OCI-LY1 (cell line): ENCODE results near the gene SYT1.

Experiments
- H2AFZ ChIP-seq: fragments of 200-600 bp; sonication (generic), shearing (Covaris generic); 2 replicates; pipeline ENCODE4 v1.6.0; 2014; ENCODE audit warnings: antibody characterized with exemption, mild to moderate bottlenecking, low read length
- H3F3A ChIP-seq: fragments of 200-600 bp; sonication (generic), shearing (Covaris generic); 2 replicates; pipeline ENCODE4 v1.6.0; 2014; ENCODE audit warnings: mild to moderate bottlenecking, antibody characterized with exemption, low read length, moderate library complexity; ENCODE audit not compliant: insufficient read depth
- H3K27ac ChIP-seq: fragments of 200-600 bp; sonication (generic); 2 replicates; pipeline ENCODE4 v1.5.1; 2014; ENCODE audit warnings: low read length, mixed run types, mild to moderate bottlenecking, low read depth; ENCODE audit not compliant: poor library complexity, severe bottlenecking
- H3K27me3 ChIP-seq: fragments of 200-600 bp; sonication (generic); 2 replicates; pipeline ENCODE4 v1.6.0; 2014; ENCODE audit warnings: antibody characterized with exemption, mild to moderate bottlenecking, low read length, moderate library complexity; ENCODE audit not compliant: insufficient read depth
- H3K36me3 ChIP-seq: fragments of 200-600 bp; sonication (generic); 2 replicates; pipeline ENCODE4 v1.6.1; 2014; ENCODE audit warnings: mild to moderate bottlenecking, antibody characterized with exemption, low read length, moderate library complexity, mixed read lengths; ENCODE audit not compliant: insufficient read depth
- H3K4me1 ChIP-seq: fragments of 200-600 bp; sonication (generic); 2 replicates; pipeline ENCODE4 v1.5.1; 2014; ENCODE audit warnings: mild to moderate bottlenecking, low read length, moderate library complexity; ENCODE audit not compliant: insufficient read depth, severe bottlenecking
- H3K4me2 ChIP-seq: fragments of 200-600 bp; sonication (generic), shearing (Covaris generic); 2 replicates; pipeline ENCODE4 v1.6.1; 2014; ENCODE audit warnings: low read length
- H3K4me3 ChIP-seq: fragments of 200-600 bp; sonication (generic); 2 replicates; pipeline ENCODE4 v1.5.1; 2014; ENCODE audit warnings: low read length, low read depth, mild to moderate bottlenecking, mixed read lengths; ENCODE audit not compliant: poor library complexity, severe bottlenecking
- H3K79me2 ChIP-seq: fragments of 200-600 bp; shearing (Covaris generic); 2 replicates; pipeline ENCODE4 v1.6.1; 2016; ENCODE audit warnings: mixed run types, low read length, mixed read lengths; ENCODE audit not compliant: insufficient read depth
- H3K9ac ChIP-seq: fragments of 200-600 bp; sonication (generic), shearing (Covaris generic); 2 replicates; pipeline ENCODE4 v1.6.1; 2014; ENCODE audit warnings: mild to moderate bottlenecking, low read length, mixed read lengths
- H3K9me2 ChIP-seq: fragments of 200-600 bp; sonication (generic), shearing (Covaris generic); 2 replicates; pipeline ENCODE4 v1.6.1; 2014; ENCODE audit warnings: low read depth, mild to moderate bottlenecking, low read length, mixed read lengths
- H3K9me3 ChIP-seq: fragments of 200-600 bp; shearing (Covaris generic); 2 replicates; pipeline ENCODE4 v1.6.1; 2014; ENCODE audit warnings: low read length, mixed read lengths
- H4K20me1 ChIP-seq: fragments of 200-600 bp; sonication (generic), shearing (Covaris generic); 2 replicates; pipeline ENCODE4 v1.6.0; 2016; ENCODE audit warnings: mild to moderate bottlenecking, low read length; ENCODE audit not compliant: insufficient read depth
- EZH2 ChIP-seq: fragments of 200-600 bp; sonication (generic), shearing (Covaris generic); IDR thresholded peaks from 2 replicates; pipeline ENCODE4 v1.8.0; 2017; ENCODE audit warnings: borderline replicate concordance, mixed run types, mild to moderate bottlenecking, antibody characterized with exemption, low read length, moderate library complexity, mixed read lengths
- TF ChIP-seq, protein P1 (sequence below): fragments of 200-600 bp; sonication (generic), shearing (Covaris generic); IDR thresholded peaks from 2 replicates; pipeline ENCODE4 v1.5.1; 2017; ENCODE audit warnings: mild to moderate bottlenecking, antibody characterized with exemption, low read length, moderate library complexity, mixed read lengths

The SYT1 gene

DNA sequence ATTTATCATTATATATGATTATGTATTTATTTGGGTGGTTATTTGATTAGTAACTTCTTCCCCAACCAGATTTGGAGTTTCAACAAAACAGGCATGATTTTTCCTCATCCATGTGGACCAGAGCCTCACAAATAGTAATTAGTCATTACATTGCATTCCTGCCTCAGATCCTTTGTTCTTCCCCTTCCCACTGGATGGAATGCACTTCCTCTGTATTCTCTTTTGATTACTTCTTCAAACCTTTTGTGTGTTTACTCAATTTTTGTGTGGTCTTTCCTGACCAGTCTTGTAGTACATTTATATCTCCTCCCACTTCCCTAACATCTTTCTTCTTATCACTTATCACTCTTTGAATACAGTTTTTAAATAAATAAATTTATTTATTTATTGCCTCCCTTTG is 15.5 kb downstream of the SYT1 start:
- H3K36me3 ChIP-seq, result no peaks in the 10 kb centered on the region
- no peaks in the 10 kb centered on the region for H3K9me3 ChIP-seq
- H3K79me2 ChIP-seq, result no peaks in the 10 kb centered on the region
- no peak overlapping the region for H2AFZ ChIP-seq
- no peak for TF ChIP-seq EZH2
- TF ChIP-seq, protein P1, sequence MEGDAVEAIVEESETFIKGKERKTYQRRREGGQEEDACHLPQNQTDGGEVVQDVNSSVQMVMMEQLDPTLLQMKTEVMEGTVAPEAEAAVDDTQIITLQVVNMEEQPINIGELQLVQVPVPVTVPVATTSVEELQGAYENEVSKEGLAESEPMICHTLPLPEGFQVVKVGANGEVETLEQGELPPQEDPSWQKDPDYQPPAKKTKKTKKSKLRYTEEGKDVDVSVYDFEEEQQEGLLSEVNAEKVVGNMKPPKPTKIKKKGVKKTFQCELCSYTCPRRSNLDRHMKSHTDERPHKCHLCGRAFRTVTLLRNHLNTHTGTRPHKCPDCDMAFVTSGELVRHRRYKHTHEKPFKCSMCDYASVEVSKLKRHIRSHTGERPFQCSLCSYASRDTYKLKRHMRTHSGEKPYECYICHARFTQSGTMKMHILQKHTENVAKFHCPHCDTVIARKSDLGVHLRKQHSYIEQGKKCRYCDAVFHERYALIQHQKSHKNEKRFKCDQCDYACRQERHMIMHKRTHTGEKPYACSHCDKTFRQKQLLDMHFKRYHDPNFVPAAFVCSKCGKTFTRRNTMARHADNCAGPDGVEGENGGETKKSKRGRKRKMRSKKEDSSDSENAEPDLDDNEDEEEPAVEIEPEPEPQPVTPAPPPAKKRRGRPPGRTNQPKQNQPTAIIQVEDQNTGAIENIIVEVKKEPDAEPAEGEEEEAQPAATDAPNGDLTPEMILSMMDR, result no peak
- no peak overlapping the region for H3K9ac ChIP-seq
- no peaks in the 10 kb centered on the region for H3K9me2 ChIP-seq
- no peak overlapping the region for H3K27ac ChIP-seq
- no peaks in the 10 kb centered on the region for H4K20me1 ChIP-seq
- no peak overlapping the region for H3K4me2 ChIP-seq
- no peaks in the 10 kb centered on the region for H3K27me3 ChIP-seq
- H3F3A ChIP-seq, result no peaks in the 10 kb centered on the region
- H3K4me1 ChIP-seq, result no peaks in the 10 kb centered on the region
- H3K4me3 ChIP-seq, result no peak overlapping the region

DNA sequence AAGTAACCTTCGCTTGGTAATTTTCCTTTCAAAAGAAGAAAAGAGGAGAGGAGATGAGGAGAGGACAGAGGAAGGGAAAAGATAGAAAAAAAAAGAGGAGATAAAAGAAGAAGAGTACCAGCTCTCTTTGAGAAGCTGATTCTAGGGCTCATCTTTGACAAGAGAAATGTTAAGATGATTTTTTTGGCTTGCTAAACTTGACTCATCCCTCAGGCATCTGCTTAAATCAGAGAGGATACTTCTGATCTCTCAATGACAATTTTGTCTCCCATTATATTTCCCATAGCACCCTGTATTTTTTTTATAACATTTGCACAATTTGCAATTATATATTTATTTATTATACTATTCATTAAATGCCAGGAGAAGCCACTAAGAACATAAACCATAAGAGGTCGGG is 17.1 kb downstream of the SYT1 start:
- H2AFZ ChIP-seq, result no peak overlapping the region
- H3F3A ChIP-seq, result no peaks in the 10 kb centered on the region
- no peaks in the 10 kb centered on the region for H4K20me1 ChIP-seq
- H3K36me3 ChIP-seq, result no peaks in the 10 kb centered on the region
- H3K4me3 ChIP-seq, result no peak overlapping the region
- no peaks in the 10 kb centered on the region for H3K79me2 ChIP-seq
- H3K4me2 ChIP-seq, result no peak overlapping the region
- H3K9ac ChIP-seq, result no peak overlapping the region
- H3K27ac ChIP-seq, result no peak overlapping the region
- H3K27me3 ChIP-seq, result no peaks in the 10 kb centered on the region
- no peak for TF ChIP-seq EZH2
- TF ChIP-seq, protein P1, result no peak
- H3K4me1 ChIP-seq, result no peaks in the 10 kb centered on the region
- H3K9me3 ChIP-seq, result no peaks in the 10 kb centered on the region
- no peaks in the 10 kb centered on the region for H3K9me2 ChIP-seq

DNA sequence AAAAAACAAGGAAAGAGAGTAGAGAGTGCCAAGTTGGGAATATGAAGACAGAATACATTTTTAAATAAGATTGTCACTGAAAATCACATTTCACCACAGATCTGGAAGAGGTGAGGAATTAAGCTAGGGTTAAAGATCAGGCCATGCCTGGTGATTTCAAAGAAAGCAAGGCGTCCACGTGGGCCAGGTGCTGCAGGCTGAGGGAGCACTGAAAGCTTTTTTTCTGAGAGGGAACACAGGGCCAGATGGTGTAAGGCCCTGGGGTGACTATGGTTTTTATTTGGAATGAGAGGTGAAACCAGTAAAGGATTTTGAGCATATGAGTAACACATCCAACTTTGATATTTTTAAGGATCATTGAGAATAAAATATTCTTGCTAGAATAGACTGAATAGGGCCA is 20.9 kb downstream of the SYT1 start:
- Histone ChIP-seq H3K36me3 (no peaks in the 10 kb centered on the region), H3F3A (no peaks in the 10 kb centered on the region), H3K4me1 (peaks cover 5% of the 10 kb centered on the region), H3K4me3 (no peak overlapping the region), H4K20me1 (no peaks in the 10 kb centered on the region), H3K27ac (no peak overlapping the region), H3K9ac (no peak overlapping the region), H3K79me2 (no peaks in the 10 kb centered on the region), H3K27me3 (no peaks in the 10 kb centered on the region), H3K9me2 (no peaks in the 10 kb centered on the region), H3K4me2 (no peak overlapping the region), H3K9me3 (no peaks in the 10 kb centered on the region), H2AFZ (no peak overlapping the region)
- TF ChIP-seq, protein P1, result no peak
- no peak for TF ChIP-seq EZH2
